G401.6 (cell line): ENCODE results near the gene PTPRD.

ENCODE experiments used
- FAIRE-seq: peaks from 2 replicates; lab custom pipeline; 2012; peaks lifted over from hg19 to GRCh38; lab: Jason Lieb, UNC

Gene PTPRD

GRCh38 chr9:8762479-8763085 lies 1850.2 kb downstream of the PTPRD start:
- FAIRE-seq: no peak

- FAIRE-seq: no peak
Observed at GRCh38 chr9:8760000-8760767, 1852.6 kb downstream of the PTPRD start.

- no peak for FAIRE-seq
Observed at GRCh38 chr9:8757881-8758280, 1854.9 kb downstream of the PTPRD start.

GRCh38 chr9:8754751-8755150 lies 1858.1 kb downstream of the PTPRD start:
- FAIRE-seq: no peak

- FAIRE-seq: no peak
Observed at GRCh38 chr9:8751406-8751930, 1861.3 kb downstream of the PTPRD start.

GRCh38 chr9:8750639-8751051 lies 1862.2 kb downstream of the PTPRD start:
- FAIRE-seq: no peak

- no peak for FAIRE-seq
Observed at GRCh38 chr9:8745347-8745746, 1867.5 kb downstream of the PTPRD start.

- FAIRE-seq: no peak
Observed at GRCh38 chr9:8738945-8739344, 1873.9 kb downstream of the PTPRD start.

GRCh38 chr9:8736805-8737204 lies 1876.0 kb downstream of the PTPRD start:
- no peak for FAIRE-seq

GRCh38 chr9:8734760-8735159 lies 1878.0 kb downstream of the PTPRD start:
- no peak for FAIRE-seq

- FAIRE-seq: no peak
Observed at GRCh38 chr9:8733131-8733954, 1879.5 kb downstream of the PTPRD start.

- FAIRE-seq: no peak
Observed at GRCh38 chr9:8732367-8733075, 1880.3 kb downstream of the PTPRD start.

- FAIRE-seq: no peak
Observed at GRCh38 chr9:8730618-8731017, 1882.2 kb downstream of the PTPRD start.

GRCh38 chr9:8728910-8729309 lies 1883.9 kb downstream of the PTPRD start:
- no peak for FAIRE-seq

- no peak for FAIRE-seq
Observed at GRCh38 chr9:8727191-8727590, 1885.6 kb downstream of the PTPRD start.

GRCh38 chr9:8726692-8727091 lies 1886.1 kb downstream of the PTPRD start:
- FAIRE-seq: no peak

- FAIRE-seq: no peak
Observed at GRCh38 chr9:8725635-8726034, 1887.2 kb downstream of the PTPRD start.

GRCh38 chr9:8724284-8725018 lies 1888.4 kb downstream of the PTPRD start:
- FAIRE-seq: no peak

GRCh38 chr9:8723195-8723594 lies 1889.6 kb downstream of the PTPRD start:
- FAIRE-seq: no peak

- FAIRE-seq: no peak
Observed at GRCh38 chr9:8719833-8720486, 1892.8 kb downstream of the PTPRD start.

- FAIRE-seq: no peak
Observed at GRCh38 chr9:8718121-8718725, 1894.6 kb downstream of the PTPRD start.
